Sigmoid colon (tissue), 7 donors: Measurements from ENCODE around the gene NKX3-2. TPM values are rescaled to one million over a fixed set of nuclear protein-coding genes. Genes with fewer than 3 reads are reported as not detected.

Experiments
- DNase-seq: peaks from one replicate; pipeline ENCODE4 v3.0.0-alpha.2; 2019
- H3K27ac ChIP-seq, 4 donors: fragments of 200-600 bp; sonication (generic); one replicate each; pipeline ENCODE4 v1.5.1; 2016 to 2019; ENCODE audit warnings: mild to moderate bottlenecking in 1 of 4
- H3K27me3 ChIP-seq, 3 donors: fragments of 200-600 bp; sonication (generic); one replicate each; pipeline ENCODE4 v1.5.1; 2019; ENCODE audit warnings: mild to moderate bottlenecking in 1 of 3
- H3K36me3 ChIP-seq, 4 donors: fragments of 200-600 bp; sonication (generic); one replicate each; pipeline ENCODE4 v1.5.1; 2016 to 2019
- H3K4me1 ChIP-seq, 4 donors: fragments of 200-600 bp; sonication (generic); one replicate each; pipeline ENCODE4 v1.5.1; 2017 to 2019
- H3K4me3 ChIP-seq, 4 donors: fragments of 200-600 bp; sonication (generic); one replicate each; pipeline ENCODE4 v1.5.1; 2017 to 2019; ENCODE audit warnings: mild to moderate bottlenecking in 2 of 4, moderate library complexity in 1 of 4
- H3K9me3 ChIP-seq, 4 donors: fragments of 200-600 bp in 3 of 4; sonication (generic) in 3 of 4; one replicate each; pipeline versions ENCODE4 v1.5.1 to v1.6.1; 2013 to 2019
- CTCF ChIP-seq, 4 experiments: fragments of 450-650 bp in 3 of 4; fragments of 200-600 bp in 1 of 4; IDR thresholded peaks; one replicate each; pipeline ENCODE4 v1.5.1; 2016 to 2019; ENCODE audit warnings: antibody characterized with exemption in 4 of 4, mild to moderate bottlenecking in 3 of 4, moderate library complexity in 2 of 4
- EP300 ChIP-seq, 4 donors: sonication (generic); formaldehyde crosslinking; IDR thresholded peaks; one replicate each; pipeline ENCODE4 v1.6.1; 2017; ENCODE audit warnings: antibody characterized with exemption in 4 of 4
- POLR2A ChIP-seq, 2 donors: fragments of 450-650 bp; IDR thresholded peaks; one replicate each; pipeline ENCODE4 v1.6.1; 2016; ENCODE audit warnings: antibody characterized with exemption in 2 of 2, mild to moderate bottlenecking in 2 of 2, moderate library complexity in 2 of 2
- POLR2AphosphoS5 ChIP-seq, 4 donors: sonication (generic); formaldehyde crosslinking; IDR thresholded peaks; one replicate each; pipeline ENCODE4 v1.6.1; 2017; ENCODE audit warnings: antibody characterized with exemption in 4 of 4
- WGBS, 2 donors: extraction: QIAGEN DNeasy Blood & Tissue Kit; methylation state at CpG; one replicate each; pipeline ENCODE4 v1.1.7; 2013; 5-methylcytosine and 5-hydroxymethylcytosine counted together
- intact Hi-C: fragments of 100-400 bp; cut with DNase I; formaldehyde crosslinking; loops from one replicate; pipeline ENCODE4 v1.15.1; 2023
- polyA plus RNA-seq, 3 donors: library from polyadenylated mRNA; stranded (reverse); fragments of 200-250 nt; gene quantifications; one replicate each; pipeline ENCODE4 v1.2.3, GENCODE V29; 2013
- total RNA-seq, 4 donors: library from RNA; depleted of rRNA; stranded (reverse); fragments of >200 nt; gene quantifications; one replicate each; pipeline ENCODE4 v1.1.0, GENCODE V29; 2016
- donor health status: healthy with polysubstance abuse.
- donor health status: Bipolar disorder and iron deficiency.
- donor health status: healthy.

Gene NKX3-2
- total and polyA plus RNA-seq, 7 donors = 0.60 to 28.2 (median 20.3) TPM; not detected in 1

DNA sequence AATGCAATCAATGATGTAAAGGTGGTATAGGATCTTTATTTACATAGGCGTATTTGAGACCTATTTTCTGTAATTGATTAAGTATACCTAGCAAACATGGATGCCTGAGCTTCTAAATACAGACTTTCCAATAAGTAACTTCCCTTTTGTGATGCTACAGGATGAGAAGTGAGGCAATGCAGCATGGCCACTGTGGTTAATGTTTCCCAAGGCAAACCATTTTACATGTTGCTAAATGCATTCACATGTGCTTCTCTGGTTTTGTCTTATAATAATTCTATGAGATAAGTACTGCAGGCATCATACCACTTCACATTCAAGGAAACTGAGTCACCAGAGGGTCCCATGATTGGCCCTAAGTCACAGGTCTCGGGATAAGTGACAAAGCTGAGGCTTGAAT is 35.7 kb upstream of the NKX3-2 start:
- H3K4me1 ChIP-seq = no peaks in the 10 kb centered on the region
- H3K27me3 ChIP-seq = no peaks in the 10 kb centered on the region
- WGBS, 2 donors = 95 to 96% methylated on average over 2 of the region's 2 CpGs
- H3K36me3 ChIP-seq = peaks cover 22 to 100% (median 46%) of the 10 kb centered on the region in 4 donors
- TF ChIP-seq EP300 (IDR thresholded peaks at IDR 0.05) = no peak
- TF ChIP-seq CTCF (IDR thresholded peaks at IDR 0.05) = no peak
- TF ChIP-seq POLR2AphosphoS5 (IDR thresholded peaks at IDR 0.05) = no peak
- TF ChIP-seq POLR2A (IDR thresholded peaks at IDR 0.05) = no peak
- H3K27ac ChIP-seq = no peak overlapping the region
- no peak for DNase-seq
- no peak overlapping the region for H3K4me3 ChIP-seq
- no peaks in the 10 kb centered on the region for H3K9me3 ChIP-seq
- intact Hi-C loops = no loop called here

DNA sequence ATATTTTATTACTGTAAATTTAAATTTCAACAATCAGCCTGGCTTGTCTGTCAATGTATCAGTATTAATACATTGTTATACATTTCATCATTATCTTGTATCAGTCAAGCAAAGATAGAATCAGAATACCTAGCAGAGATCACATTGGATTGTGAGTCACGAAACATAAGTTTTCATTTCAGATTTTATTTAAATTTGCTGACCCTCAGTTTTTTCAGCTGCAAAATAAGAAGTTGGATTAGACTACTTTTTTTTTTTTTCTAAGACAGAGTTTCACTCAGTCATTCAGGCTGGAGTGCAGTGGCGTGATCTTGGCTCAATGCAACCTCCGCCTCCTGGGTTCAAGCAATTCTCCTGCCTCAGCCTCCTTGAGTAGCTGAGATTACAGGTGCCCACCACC is 33.4 kb upstream of the NKX3-2 start:
- no peak for TF ChIP-seq EP300 (IDR thresholded peaks at IDR 0.05)
- intact Hi-C loops = no loop called here
- no peaks in the 10 kb centered on the region for H3K27me3 ChIP-seq
- 99% methylated on average over 3 of the region's 3 CpGs for WGBS, 2 donors
- no peak for DNase-seq
- H3K36me3 ChIP-seq = peaks cover 22 to 96% (median 60%) of the 10 kb centered on the region in 4 donors
- H3K27ac ChIP-seq = no peak overlapping the region
- no peak overlapping the region for H3K4me3 ChIP-seq
- H3K4me1 ChIP-seq = no peaks in the 10 kb centered on the region
- no peaks in the 10 kb centered on the region for H3K9me3 ChIP-seq

DNA sequence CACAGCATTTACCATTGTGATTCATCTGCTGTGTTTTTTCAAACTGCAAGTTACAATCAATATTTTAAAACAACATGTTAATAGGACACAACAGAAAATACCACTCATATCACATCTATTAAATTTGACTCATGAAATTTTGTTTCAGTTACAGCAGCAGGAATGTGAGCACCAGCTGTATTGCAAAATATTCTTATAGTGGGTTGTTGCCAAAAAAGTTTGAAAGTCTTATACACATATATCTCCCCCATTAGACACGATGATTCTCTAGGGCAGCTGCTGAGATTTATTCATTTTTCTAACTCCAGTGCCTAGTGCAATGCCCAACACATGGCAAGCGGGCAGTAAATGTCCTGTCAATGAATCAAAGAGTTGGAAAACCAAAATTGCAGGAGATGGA is 26.6 kb upstream of the NKX3-2 start:
- WGBS, 2 donors = 90 to 96% methylated on average over 2 of the region's 2 CpGs
- no peak for TF ChIP-seq EP300 (IDR thresholded peaks at IDR 0.05)
- no peak for TF ChIP-seq CTCF (IDR thresholded peaks at IDR 0.05)
- no peak for TF ChIP-seq POLR2AphosphoS5 (IDR thresholded peaks at IDR 0.05)
- TF ChIP-seq POLR2A (IDR thresholded peaks at IDR 0.05) = no peak
- intact Hi-C loops = no loop called here
- no peak overlapping the region for H3K27ac ChIP-seq
- H3K4me3 ChIP-seq = no peak overlapping the region
- no peak for DNase-seq
- peaks cover 4 to 76% (median 40%) of the 10 kb centered on the region in 4 donors for H3K36me3 ChIP-seq
- no peaks in the 10 kb centered on the region for H3K9me3 ChIP-seq
- H3K4me1 ChIP-seq = no peaks in the 10 kb centered on the region
- H3K27me3 ChIP-seq = no peaks in the 10 kb centered on the region

- Histone ChIP-seq H3K4me3 (no peak overlapping the region), H3K27me3 (no peaks in the 10 kb centered on the region), H3K27ac (no peak overlapping the region), H3K9me3 (no peaks in the 10 kb centered on the region), H3K4me1 (no peaks in the 10 kb centered on the region), H3K36me3 (peaks cover 0 to 42% (median 15%) of the 10 kb centered on the region in 4 donors)
- no peak for TF ChIP-seq POLR2A (IDR thresholded peaks at IDR 0.05)
- intact Hi-C loops = no loop called here
- DNase-seq = no peak
- 97% methylated on average over 5 of the region's 5 CpGs for WGBS, 2 donors
These were observed 22.8 kb upstream of the NKX3-2 start for GRCh38 chr4:13567125-13567524.

GRCh38 chr4:13562876-13563275 is 18.6 kb upstream of the NKX3-2 start:
- intact Hi-C loops = no loop called here

More at GRCh38 chr4:13562876-13563275, 18.6 kb upstream of the NKX3-2 start:
- Histone ChIP-seq H3K36me3 (peaks cover 0 to 2% (median 0%) of the 10 kb centered on the region in 4 donors), H3K4me3 (no peak overlapping the region), H3K9me3 (no peaks in the 10 kb centered on the region), H3K27ac (no peak overlapping the region), H3K4me1 (no peaks in the 10 kb centered on the region), H3K27me3 (no peaks in the 10 kb centered on the region)
- DNase-seq = no peak
- TF ChIP-seq POLR2AphosphoS5 (IDR thresholded peaks at IDR 0.05) = no peak
- no peak for TF ChIP-seq CTCF (IDR thresholded peaks at IDR 0.05)
- TF ChIP-seq EP300 (IDR thresholded peaks at IDR 0.05) = no peak
- no peak for TF ChIP-seq POLR2A (IDR thresholded peaks at IDR 0.05)
- WGBS, 2 donors = 91 to 94% methylated on average over 1 of the region's 1 CpG
